HepG2 (cell line): ENCODE measurements around the gene C22orf31.

Experiments
- CEBPZ ChIP-seq: IDR thresholded peaks from 2 replicates; pipeline ENCODE4 v1.6.1; 2012; ENCODE audit warnings: low read length, improper control_type of control experiment
- HDAC2 ChIP-seq: sonication (generic); formaldehyde crosslinking; IDR thresholded peaks from 2 replicates; pipeline ENCODE4 v1.4.0; 2020; ENCODE audit warnings: missing genetic modification reagents
- HIC2 ChIP-seq: sonication (generic); formaldehyde crosslinking; IDR thresholded peaks from 2 replicates; pipeline ENCODE4 v1.9.0; 2022; ENCODE audit warnings: low read depth, missing genetic modification reagents
- HMGXB4 ChIP-seq, 2 experiments: sonication (generic) in 1 of 2; formaldehyde crosslinking in 1 of 2; IDR thresholded peaks; 2 replicates each; pipeline versions ENCODE4 v1.4.0 to v1.6.1; 2018 to 2020; ENCODE audit warnings: missing genetic modification reagents in 2 of 2, borderline replicate concordance in 1 of 2, low read depth in 1 of 2, mild to moderate bottlenecking in 1 of 2, missing biosample characterization in 1 of 2
- KMT2B ChIP-seq: IDR thresholded peaks from 2 replicates; pipeline ENCODE4 v1.6.1; 2016; ENCODE audit warnings: missing genetic modification reagents, missing compliant biosample characterization
- MYNN ChIP-seq: sonication (generic); formaldehyde crosslinking; IDR thresholded peaks from 2 replicates; pipeline ENCODE4 v1.4.0; 2020; ENCODE audit warnings: mild to moderate bottlenecking, low read depth, missing genetic modification reagents
- SATB2 ChIP-seq: sonication (generic); formaldehyde crosslinking; IDR thresholded peaks from 2 replicates; pipeline ENCODE4 v1.5.0; 2020; ENCODE audit warnings: missing genetic modification reagents
- SRF ChIP-seq: IDR thresholded peaks from 2 replicates; pipeline ENCODE4 v1.6.1; 2011; ENCODE audit warnings: mild to moderate bottlenecking, low read depth, low read length, moderate library complexity
- ZGPAT ChIP-seq: IDR thresholded peaks from 2 replicates; pipeline ENCODE4 v1.6.1; 2016; ENCODE audit warnings: mild to moderate bottlenecking

- no peak for TF ChIP-seq SATB2
- no peak for TF ChIP-seq HMGXB4 (CRISPR knock-in tag; IDR thresholded peaks at IDR 0.05; ENCODE audit: borderline replicate concordance in 1 of 2, low read depth in 1 of 2)
- no peak for TF ChIP-seq MYNN (CRISPR knock-in tag)
- no peak for TF ChIP-seq ZGPAT (CRISPR knock-in tag)
- TF ChIP-seq CEBPZ, result no peak
- no peak for TF ChIP-seq SRF
- no peak for TF ChIP-seq HDAC2
- TF ChIP-seq HIC2, result no peak
- TF ChIP-seq KMT2B (CRISPR knock-in tag), result no peak
Observed at GRCh38 chr22:29061773-29062172, at the start of gene C22orf31.
